ENCODE results near the gene TMED1.
A peak's percentile ranks its signal among the peaks of the same experiment; 100 is the strongest.
"Not testable (repeated sequence)": the region's sequence is repeated elsewhere in the genome, so short reads cannot be mapped to it uniquely, and the experiment has no call there.

Gene TMED1

DNA sequence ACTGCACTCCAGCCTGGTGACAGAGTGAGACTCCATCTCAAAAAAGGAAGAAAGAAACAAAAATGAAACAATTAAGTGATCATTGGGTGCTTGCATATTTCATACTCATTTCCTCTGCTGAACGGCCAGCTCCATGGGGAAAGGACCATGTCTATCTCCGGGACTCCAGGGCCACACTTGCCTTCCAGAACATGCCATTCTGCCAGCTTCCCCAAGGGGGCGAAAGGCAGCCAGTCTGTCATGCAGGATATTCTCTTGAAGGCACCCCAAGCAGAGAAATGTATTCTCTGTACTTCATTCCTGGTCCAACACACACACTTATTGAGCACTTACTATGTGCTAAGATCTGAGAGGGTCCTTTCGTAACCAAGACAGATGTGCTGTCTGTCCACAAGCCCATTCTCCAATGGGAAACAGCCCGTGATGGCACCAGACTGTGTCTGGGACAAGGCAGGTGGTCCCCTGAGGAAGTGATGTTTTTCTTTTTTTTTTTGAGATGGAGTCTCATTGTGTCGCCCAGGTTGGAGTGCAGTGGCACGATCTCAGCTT lies 25.2 kb upstream of the TMED1 start:
- DNase-seq, result peak; percentile 43 to 58

DNA sequence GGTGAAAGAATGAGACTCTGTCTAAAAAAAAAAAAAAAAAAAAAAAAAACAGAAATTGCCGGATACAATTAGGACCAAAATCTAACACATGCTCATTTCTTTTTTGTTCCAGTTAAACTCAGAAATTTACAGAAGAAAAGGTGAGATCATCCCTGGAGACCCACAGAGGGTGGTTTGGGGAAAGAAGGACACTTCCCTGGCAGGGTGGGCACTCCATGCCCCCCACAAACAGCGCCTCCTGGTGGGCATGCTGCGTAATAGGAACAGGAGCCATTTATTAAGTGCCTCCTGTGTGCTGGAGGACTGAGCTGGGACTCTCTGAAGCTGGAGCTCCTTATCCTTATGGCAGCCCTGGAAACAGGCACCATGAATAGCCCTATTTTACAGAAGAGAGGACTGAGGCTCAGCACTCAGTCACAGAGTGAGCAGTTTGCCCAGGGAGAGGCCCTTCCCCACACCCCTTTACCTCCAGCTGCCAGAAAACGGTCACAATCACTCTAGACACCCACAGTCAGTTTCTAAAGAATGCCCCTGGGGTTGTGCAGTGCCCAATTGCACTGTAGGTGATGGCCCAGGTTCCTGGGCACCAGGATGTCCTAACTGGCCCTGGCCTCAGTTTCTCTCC lies 22.3 kb upstream of the TMED1 start:
- DNase-seq, result peak in 1 of 2 donors; percentile 29

DNA sequence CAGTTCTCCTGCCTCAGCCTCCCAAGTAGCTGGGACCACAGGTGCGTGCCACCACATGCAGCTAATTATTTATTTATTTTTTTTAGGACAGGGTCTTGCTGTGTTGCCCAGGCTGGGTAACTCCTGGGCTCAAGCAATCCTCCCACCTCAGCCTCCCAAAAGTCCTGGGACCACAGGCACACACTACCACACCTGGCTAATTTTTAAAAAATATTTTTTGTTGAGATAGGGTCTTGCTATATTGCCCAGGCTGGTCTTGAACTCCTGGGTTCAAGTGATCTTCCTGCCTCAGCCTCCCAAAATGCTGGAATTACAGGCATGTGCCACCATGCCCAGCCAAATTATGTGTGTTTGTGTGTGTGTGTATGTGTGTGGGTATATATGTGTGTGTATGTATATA lies 20.9 kb upstream of the TMED1 start:
- not testable (repeated sequence) for DNase-seq

DNA sequence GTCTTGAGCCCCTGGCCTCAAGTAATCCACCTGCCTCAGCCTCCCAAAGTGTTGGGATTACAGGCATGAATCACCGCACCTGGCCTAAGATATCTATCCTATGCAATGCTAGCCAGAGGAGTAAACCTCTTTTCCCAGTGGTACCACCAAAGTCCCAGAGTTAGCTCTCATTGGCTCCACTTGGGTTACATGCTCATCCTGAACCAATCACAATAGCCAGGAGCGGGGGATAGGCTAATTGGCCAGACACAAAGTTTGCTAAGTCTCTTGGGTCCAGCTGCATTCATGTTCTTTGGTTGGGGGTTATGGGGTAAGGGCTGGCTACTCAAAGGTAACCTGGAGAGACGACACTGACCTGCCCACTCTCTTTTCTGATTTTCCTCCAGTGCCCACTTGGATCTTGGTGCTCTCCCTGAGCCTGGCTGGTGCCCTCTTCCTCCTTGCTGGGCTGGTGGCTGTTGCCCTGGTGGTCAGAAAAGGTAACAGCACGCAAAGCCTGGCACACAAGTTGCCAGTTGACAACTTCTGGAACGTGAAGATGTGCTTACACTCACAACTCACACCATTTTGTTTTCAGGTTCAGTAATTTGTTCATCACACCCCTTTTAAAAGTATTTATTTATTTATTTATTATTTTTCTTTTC lies 20.0 kb upstream of the TMED1 start:
- peak in 1 of 2 donors; percentile 45 for DNase-seq

DNA sequence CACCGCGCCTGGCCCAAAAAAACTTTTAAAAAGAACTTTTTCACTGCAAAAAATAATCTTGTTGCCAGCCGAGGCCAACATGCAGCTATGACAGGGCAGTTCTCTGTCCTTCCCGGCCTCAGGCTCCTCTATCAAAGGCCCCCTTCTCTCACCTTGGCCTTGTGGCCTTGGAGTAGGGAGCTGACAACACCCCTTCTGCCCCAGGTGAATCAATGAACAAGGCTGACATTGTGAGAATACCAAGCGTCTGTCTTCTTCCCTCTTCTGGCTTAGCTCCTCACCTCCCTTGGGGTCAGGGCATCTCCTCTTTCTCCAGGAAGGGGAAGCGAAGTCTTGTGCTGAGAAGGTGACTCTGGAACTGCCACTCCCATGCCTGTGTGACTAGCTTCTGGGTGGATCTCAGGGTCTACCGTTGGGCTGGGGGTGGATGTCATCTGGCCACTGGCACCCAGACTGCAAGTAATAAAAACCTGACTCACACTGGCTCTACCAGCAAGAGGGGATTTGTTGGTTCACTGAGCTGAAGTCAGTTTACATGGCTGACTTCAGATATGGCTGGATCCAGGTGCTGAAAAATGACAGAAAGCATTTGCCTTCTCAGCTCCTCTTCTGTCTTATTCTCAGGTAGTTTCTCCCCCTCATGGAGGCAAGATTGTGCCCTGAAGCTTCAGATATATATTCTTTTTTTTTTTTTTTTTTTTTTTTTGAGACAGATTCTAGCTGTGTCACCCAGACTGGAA lies 18.5 kb upstream of the TMED1 start:
- DNase-seq, result no peak

DNA sequence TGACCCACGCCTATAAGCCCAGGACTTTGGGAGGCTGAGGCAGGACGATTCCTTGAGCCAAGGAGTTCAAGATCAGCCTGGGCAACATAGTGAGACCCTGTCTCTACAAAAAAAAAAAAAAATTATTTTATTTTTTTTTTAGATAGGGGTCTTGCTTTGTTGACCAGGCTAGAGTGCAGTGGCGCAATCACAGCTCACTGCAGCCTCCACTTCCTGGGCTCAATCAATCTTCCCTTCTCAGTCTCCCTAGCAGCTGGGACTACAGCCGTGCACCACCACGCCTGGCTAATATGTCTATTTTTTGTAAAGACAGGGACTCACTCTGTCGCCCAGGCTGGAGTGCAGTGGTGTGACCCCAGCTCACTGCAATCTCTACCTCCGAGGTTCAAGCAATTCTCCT lies 16.9 kb upstream of the TMED1 start:
- DNase-seq, result no peak

DNA sequence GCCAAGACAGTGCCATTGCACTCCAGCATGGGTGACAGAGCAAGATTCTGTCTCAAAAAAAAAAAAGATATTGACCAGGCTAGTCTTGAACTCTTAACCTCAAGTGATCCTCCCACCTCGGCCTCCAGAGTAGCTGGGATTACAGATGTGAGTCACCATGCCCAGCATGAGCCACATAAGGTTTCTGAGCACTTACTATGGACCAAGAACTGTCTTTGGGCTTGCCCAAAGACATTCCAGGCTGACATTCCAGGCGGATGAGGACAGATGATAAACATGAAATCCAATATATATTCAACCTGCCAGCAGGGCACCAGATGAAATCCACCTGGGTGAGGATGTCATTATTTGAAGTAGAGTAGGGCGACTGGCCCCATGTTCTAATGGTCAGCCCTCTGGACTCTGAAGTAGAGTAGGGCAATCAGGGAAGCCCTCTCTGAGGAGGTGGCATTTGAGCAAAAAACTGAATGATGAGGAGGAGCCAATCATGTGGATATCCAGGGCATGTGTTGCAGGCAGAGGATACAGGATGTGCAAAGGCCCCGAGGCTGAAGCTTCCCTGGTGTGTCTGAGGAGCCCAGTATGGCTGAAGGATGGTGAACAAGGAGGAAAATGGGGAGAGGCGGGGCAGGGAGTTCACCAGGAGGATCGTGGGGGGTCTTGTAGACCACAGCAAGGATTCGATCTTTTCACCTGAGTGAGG lies 16.2 kb upstream of the TMED1 start:
- DNase-seq, result no peak

DNA sequence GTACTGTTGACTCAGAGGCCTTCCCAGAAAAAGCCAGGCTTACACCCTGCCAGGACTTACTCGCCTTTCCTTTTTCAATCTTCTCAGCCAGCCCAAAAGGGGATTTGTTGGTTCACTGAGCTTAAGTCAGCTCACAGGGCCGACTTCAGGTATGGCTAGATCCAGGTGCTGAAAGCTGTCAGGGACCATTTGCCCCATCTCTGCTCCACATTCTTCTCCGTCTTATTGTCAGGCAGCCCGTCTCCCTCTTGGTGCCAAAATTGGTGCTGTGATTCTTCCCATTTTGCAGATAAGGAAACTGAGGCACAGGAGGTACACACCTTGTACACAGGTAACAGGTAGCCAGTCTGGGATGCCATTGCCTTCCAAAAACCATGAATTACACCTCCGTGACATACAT lies 14.6 kb upstream of the TMED1 start:
- DNase-seq, result no peak

DNA sequence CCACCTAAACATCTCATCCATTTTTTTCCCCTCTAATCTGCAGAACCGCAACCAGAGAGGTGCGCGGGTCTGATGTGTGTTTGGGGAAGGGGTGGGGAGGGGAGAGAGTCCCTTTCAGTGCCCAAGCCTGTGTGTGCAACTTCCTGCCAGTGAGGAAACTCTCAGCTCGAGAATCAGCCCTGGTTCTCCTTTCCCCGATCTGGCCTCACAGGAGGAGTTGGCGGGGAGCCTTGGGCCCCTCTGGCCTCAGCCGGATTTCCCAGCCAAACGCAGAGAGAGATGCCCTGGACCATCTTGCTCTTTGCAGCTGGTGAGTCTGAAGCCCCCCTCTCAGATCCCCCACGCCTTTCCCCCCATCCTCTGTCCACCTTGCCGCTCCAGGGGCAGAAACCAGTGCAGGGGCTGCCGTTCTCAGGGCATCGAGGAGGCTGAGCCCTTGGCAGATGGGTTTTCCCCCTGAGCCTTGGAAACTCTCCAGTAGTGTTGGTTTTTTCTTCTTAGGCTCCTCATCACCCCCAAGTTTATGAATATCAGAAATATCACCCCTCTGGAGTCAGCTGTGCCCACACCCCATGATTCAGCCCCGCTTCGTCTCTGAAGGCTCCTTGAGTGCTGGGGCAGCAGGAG lies 12.3 kb upstream of the TMED1 start, which contains the start of gene C19orf38:
C19orf38 (plus strand) TSS at position 186 of the 627 bp plus-strand sequence; CDS start at position 280, 94 bp downstream.
- DNase-seq, result peak in 1 of 2 donors; percentile 42

DNA sequence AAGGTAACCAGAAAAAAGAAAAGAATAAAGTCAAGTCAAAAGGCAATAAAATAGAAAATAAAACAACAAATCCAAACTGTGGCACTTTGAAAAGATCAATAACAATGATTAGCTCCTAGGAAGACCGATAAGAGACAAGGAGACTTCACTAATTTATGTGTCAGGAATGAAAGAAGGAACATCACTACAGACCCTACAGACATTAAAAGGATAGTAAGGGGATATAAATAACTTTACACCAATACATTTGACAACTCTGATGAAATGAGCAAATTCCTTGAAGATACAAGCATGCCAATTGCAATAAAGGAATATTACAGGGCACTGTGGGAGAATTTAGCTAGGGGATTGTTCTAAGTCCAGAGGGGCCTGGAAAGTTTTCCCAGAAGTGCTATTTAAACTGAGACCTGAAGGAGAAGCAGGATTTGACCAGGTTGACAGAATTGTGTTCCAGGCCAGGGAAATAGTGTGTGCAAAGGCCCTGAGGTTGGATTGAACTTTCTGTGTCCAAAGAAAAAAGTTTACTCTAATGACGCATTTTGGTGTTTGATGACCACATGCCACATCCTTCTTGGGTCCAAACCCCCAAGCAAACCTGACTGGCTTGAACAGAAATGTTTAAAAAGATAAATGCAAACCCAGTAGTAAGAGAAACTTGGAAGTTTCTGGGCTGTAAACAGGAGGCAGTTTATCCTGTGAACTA lies 10.6 kb upstream of the TMED1 start:
- DNase-seq, result no peak

DNA sequence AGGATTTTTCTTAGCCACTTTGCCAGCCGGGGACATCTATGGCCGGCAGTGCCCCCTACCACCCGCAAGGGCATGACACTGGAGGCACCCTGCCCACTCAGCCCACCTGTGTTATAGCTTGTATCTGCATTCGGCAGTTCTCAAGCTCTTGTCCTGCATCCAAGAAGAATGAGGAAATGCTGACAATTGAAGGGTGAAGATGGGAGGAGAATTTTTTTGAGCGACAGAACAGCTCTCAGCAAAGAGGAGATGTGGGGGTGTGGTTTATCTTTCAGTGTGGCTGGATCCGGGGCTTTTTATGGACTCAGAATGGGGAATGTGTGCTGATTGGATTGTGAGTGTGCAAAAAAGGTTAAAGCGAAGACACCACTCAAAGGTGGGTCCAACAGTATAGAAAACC lies 6.8 kb upstream of the TMED1 start:
- DNase-seq, result no peak

DNA sequence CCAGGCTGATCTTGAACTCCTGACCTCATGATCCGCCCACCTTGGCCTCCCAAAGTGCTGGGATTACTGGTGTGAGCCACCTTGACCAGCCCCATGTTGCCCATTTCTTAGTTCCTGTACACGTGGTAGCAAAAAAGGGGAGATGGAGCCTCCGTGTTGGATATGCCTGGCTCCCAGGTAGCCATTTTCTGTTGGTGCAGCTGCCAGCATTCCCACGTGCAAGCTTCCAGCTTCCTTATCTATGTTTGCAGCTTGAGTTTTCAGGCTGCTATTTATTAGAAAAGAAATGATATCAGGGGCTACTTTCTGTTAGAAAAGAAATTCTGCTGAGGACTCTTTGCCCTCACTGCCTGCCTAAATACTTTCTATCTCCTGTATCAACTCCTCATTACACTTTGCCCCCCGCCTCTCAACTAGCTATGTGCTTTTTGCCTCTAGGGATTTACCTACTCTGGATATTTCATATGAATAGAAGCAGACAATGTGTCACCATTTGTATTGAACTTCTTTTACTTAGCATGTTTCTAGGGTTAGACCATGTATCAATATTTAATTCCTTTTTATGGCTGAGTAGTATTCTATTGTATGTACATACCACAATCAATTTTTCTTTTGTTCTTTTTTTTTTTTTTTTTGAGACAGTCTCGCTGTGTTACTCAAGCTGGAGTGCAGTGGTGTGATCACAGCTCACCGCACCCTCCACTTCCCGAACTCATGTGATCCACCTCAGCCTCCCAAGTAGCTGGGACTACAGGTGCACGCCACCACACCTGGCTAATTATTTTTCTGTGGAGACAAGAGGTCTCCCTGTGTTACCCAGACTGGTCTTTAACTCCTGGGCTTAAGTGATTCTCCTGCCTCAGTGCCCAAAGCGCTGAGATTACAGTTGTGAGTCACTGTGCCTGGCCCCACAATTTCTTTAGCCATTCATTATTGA lies 3.4 kb upstream of the TMED1 start:
- DNase-seq, result no peak

DNA sequence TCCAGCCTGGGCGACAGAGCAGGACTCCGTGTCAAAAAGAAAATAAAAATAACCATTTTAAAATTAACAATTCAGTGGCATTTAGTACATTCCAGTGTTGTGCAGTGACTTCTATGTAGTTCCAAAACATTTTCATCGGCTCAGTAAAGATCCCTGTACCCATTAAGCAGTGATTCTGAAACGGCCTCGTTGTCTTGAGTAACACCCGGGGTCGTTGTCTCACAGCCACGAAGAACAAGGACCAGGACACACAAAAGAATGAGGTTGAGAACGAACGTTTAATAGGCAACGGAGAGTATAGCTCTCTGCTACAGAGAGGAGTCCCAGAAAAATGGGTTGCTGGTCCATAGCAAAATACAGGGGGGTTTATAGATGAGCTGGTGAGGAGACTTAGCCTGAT lies 2.4 kb upstream of the TMED1 start:
- no peak for DNase-seq

DNA sequence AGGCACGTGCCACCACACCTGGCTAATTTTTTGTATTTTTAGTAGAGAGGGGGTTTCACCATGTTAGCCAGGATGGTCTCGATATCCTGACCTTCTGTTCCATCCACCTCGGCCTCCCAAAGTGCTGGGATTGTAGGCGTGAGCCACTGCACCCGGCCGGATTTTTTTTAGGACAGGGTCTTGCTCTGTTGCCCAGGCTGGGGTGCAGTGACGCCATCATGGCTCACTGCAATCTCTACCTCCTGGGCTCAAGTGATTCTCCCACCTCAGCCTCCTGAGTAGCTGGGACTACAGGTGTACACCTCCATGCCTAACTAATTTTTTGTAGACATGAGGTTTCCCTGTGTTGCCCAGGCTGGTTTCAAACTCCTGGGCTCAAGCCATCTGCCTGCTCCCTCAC lies 1.6 kb upstream of the TMED1 start:
- not testable (repeated sequence) for DNase-seq

DNA sequence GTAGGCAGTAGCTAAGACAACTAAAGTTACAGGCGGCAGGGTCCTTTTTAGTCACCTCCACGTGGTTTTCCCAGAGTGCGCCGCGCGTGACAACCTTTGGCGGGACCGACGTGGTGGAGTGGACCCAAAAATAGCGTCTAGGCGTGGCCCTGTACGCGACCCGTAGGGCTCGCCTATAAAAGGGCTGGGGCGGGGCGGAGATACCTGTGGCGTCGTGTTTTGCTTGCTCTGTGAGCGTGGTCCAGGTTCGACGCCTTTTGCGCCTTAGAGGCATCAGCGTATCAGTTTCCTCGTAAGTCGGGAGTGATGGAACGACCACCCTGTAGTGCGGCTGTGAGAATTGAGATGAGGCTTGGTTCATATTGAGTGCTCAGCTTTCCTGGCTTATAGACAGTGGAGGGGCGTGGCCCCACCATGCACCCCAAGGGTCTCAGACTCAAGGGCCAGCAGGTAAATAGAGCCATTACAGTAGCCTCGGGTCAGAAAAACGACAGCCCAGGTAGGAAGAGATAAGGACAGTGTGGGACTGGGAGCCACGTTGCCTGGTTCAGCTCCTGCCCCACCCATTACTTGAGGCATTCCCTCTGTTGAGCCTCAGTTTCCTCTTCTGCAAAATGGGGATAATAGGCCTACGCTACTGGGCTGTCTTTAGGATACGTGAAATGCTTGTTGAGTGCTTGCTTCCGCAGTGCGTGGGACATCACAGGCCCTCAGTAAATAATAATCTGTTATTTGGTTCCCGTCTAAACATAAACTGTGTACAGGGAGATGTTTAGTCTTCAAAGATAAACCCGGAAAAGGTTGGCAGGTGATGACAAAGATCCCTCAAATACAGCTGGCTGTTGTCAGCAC lies 693 bp upstream of the TMED1 start:
- peak; percentile 87 to 90 for DNase-seq

DNA sequence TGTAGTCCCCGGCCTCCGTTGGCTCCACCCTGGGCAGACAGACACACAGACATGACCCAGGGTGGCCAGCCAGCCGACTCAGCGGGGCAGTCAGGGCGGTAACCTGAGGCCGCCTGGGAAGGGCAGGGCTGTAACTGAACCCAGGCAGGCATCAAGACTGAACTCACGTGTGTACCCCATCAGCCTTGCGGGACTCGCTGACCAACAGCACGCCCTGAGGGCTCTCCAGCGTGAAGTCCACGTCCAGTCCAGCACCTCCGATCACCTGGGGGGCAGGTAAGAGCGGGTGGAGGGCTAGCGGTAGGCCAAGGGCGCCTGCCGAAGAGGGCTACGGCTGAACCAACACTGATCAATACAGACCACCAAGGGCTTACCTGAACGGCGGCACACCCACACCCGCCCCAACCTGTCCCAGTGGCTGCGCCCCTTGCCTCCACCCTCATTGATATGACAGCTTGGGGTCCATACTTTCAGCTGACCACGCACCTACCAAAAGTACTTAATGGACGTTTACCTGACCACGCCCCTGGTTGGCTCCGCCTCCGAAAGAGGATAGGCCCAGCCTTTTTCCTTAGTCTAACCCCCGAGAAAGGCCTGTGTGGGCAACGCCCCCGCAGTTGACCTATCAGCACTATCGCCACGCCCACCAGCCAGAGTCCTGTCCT lies 791 bp downstream of the TMED1 start:
- DNase-seq, result no peak

DNA sequence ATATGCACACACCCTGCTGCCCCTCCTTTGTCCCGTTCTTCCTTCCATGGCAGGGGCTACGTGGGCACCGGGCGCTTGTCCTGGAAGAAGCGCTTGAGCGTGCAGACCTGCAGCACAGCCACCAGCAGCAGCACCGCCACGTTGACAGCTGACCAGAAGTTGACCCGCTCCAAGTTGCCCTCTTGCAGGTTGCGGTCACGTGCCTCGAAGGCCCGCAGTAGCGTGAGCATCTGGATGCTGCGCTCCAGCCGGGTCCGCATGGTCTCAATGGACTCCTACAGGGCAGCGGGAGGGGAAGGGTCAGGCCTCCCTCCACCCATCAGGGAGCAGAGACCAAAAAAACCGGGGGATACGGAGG lies 3.1 kb downstream of the TMED1 start:
- no peak for DNase-seq

DNA sequence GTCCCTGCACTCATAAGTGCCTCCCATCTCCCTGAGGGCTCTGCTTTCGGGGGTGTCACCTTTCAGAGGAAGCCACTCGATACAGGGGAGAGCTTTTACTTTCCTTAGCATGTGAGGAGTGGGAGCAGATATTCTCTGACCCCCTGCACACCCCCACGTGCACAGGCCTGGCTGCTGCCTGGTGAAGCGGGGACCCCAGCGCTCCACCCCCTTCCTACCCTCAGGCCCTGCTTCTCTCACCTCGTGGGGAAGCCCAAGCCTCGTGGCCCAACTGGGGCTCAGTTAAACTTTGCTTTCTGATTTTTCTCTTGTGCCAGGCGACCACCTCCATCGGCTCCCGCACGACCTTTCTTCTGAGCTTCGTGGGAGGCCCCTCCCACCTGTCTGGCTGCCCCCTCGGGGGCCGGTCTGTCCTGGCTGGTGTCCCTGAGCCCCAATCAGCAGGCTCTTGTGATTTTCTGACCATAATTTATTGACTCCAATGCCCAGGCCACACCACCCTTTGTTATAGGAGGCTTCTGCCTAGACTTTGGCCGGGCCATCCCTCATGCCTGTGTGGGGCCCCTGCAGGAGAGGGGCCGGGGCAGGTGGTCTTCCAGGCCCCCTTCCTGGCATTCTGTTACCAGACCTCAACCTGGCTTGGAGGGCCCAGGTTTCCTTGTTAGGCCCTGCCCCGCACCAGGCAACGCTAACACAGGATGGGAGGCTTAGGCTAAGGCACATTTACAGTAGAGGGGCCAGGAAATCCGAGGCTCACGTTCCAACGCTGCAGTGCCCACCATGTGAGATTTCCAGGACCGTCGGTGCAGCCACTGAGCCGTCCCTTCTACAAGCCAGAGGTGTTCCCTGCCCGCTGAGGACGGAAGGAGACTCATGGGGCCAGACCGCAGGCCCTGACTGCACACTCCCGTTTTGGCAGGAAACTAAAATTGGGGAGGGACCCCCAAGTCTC lies 3.7 kb downstream of the TMED1 start:
- DNase-seq, result no peak

All from CD4-positive, alpha-beta T cell treated with Interferon alpha-2 for 1 hour (primary cell).